HL-60 (cell line): Measurements from ENCODE around the gene CSNK1A1.

Source experiments
- POLR2AphosphoS5 ChIP-seq: IDR thresholded peaks from 2 replicates; pipeline ENCODE4 v1.6.1; 2012; ENCODE audit warnings: low read depth
- SPI1 ChIP-seq: IDR thresholded peaks from 2 replicates; pipeline ENCODE4 v1.6.1; 2012; ENCODE audit warnings: low read depth, mild to moderate bottlenecking, borderline replicate concordance
- TF ChIP-seq, protein P1 (sequence below): IDR thresholded peaks from one replicate; pipeline ENCODE4 v1.5.1; 2011; ENCODE audit warnings: low read length, control low read depth, inconsistent platforms; ENCODE audit not compliant: insufficient read depth
- TF ChIP-seq, protein P2 (sequence below): IDR thresholded peaks from 2 replicates; pipeline ENCODE4 v1.6.1; 2012; ENCODE audit warnings: low read depth; ENCODE audit not compliant: insufficient replicate concordance

DNA sequence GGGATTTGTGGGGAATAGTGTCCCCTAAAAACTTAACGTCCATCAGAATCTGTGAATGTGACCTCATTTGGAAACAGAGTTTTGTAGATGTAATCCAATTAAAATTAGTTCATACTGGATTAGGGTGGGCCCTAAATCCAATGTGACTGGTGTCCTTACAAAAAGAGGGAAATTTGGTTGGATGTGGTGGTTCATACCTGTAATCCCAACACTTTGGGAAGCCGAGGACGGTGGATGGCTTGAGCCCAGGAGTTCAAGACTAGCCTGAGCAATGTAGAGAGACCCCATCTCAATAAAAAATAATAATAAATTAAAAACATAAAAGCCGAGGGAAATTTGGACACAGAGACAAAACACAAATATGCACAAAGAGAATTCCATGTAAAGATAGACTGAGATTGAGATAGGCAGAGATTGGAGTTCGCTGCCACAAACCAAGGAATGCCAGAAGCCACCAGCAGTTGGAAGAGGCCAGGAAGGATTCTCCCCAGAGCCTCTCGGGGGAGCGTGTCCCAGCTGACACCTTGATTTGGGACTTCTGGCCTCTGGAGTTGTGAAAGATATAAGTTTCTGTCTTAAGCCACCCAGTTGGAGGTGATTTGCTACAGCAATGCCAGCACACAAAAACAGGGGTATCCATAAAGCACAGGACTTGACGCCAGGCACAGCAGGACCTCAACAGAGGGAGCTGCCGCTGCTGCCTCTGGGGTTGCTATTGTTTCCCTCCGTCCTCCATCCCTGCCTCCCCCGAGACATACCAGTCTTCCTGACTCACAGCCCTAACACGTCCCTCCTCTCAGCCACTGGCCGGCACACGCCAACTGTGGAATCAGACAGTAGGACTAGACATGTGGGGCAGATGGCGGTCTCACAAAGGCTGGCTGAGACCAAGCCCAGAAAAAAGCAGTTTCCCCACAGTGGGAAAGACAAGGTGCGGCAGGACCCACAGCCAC, 98.3 kb downstream of the CSNK1A1 start:
- TF ChIP-seq, protein P1, sequence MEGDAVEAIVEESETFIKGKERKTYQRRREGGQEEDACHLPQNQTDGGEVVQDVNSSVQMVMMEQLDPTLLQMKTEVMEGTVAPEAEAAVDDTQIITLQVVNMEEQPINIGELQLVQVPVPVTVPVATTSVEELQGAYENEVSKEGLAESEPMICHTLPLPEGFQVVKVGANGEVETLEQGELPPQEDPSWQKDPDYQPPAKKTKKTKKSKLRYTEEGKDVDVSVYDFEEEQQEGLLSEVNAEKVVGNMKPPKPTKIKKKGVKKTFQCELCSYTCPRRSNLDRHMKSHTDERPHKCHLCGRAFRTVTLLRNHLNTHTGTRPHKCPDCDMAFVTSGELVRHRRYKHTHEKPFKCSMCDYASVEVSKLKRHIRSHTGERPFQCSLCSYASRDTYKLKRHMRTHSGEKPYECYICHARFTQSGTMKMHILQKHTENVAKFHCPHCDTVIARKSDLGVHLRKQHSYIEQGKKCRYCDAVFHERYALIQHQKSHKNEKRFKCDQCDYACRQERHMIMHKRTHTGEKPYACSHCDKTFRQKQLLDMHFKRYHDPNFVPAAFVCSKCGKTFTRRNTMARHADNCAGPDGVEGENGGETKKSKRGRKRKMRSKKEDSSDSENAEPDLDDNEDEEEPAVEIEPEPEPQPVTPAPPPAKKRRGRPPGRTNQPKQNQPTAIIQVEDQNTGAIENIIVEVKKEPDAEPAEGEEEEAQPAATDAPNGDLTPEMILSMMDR = no peak
- TF ChIP-seq, protein P2, sequence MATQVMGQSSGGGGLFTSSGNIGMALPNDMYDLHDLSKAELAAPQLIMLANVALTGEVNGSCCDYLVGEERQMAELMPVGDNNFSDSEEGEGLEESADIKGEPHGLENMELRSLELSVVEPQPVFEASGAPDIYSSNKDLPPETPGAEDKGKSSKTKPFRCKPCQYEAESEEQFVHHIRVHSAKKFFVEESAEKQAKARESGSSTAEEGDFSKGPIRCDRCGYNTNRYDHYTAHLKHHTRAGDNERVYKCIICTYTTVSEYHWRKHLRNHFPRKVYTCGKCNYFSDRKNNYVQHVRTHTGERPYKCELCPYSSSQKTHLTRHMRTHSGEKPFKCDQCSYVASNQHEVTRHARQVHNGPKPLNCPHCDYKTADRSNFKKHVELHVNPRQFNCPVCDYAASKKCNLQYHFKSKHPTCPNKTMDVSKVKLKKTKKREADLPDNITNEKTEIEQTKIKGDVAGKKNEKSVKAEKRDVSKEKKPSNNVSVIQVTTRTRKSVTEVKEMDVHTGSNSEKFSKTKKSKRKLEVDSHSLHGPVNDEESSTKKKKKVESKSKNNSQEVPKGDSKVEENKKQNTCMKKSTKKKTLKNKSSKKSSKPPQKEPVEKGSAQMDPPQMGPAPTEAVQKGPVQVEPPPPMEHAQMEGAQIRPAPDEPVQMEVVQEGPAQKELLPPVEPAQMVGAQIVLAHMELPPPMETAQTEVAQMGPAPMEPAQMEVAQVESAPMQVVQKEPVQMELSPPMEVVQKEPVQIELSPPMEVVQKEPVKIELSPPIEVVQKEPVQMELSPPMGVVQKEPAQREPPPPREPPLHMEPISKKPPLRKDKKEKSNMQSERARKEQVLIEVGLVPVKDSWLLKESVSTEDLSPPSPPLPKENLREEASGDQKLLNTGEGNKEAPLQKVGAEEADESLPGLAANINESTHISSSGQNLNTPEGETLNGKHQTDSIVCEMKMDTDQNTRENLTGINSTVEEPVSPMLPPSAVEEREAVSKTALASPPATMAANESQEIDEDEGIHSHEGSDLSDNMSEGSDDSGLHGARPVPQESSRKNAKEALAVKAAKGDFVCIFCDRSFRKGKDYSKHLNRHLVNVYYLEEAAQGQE = no peak
- TF ChIP-seq POLR2AphosphoS5 (no peak), SPI1 (no peak)
